Natural killer cell (primary cell): ENCODE measurements around the gene HPGDS. TPM values are rescaled to one million over a fixed set of nuclear protein-coding genes. Genes with fewer than 3 reads are reported as not detected.

Experiments
- ATAC-seq, 3 donors: fragments of 150-1000 bp in 2 of 3; fragments of 200-7000 bp in 1 of 3; cut with Tn5 transposase; 1 replicate in 1 of 3; 2 replicates in 2 of 3; pipeline ENCODE4 v1.10.0; 2021; ENCODE audit warnings: mild to moderate bottlenecking in 2 of 3, moderate library complexity in 2 of 3
- DNase-seq, 2 donors: peaks; one replicate each; pipeline versions ENCODE4 v3.0.0 to v3.0.0-alpha.2; 2013 to 2021; ENCODE audit warnings: mixed read lengths in 1 of 2
- H3K27ac ChIP-seq: one replicate; pipeline ENCODE4 v1.5.1; 2013; ENCODE audit warnings: mild to moderate bottlenecking, low read length
- H3K27me3 ChIP-seq: one replicate; pipeline ENCODE4 v1.6.1; 2013; ENCODE audit warnings: low read length; ENCODE audit not compliant: control insufficient read depth, insufficient read depth
- H3K36me3 ChIP-seq: one replicate; pipeline ENCODE4 v1.6.1; 2013; ENCODE audit warnings: low read length; ENCODE audit not compliant: control insufficient read depth, insufficient read depth
- H3K4me1 ChIP-seq: one replicate; pipeline ENCODE4 v1.6.1; 2013; ENCODE audit warnings: low read length; ENCODE audit not compliant: control insufficient read depth, insufficient read depth
- H3K4me3 ChIP-seq: one replicate; pipeline ENCODE4 v1.5.1; 2013; ENCODE audit warnings: low read length
- H3K9me3 ChIP-seq: one replicate; pipeline ENCODE4 v1.6.1; 2013; ENCODE audit warnings: low read length; ENCODE audit not compliant: control insufficient read depth, insufficient read depth
- H3K27ac Mint-ChIP-seq, 2 donors: one replicate each; pipeline ENCODE4 v1.8.0; 2022; ENCODE audit warnings: mild to moderate bottlenecking in 2 of 2, mixed read lengths in 2 of 2, moderate library complexity in 1 of 2
- H3K27me3 Mint-ChIP-seq, 2 donors: one replicate each; pipeline ENCODE4 v1.8.0; 2022; ENCODE audit warnings: low read depth in 2 of 2, mixed read lengths in 2 of 2
- H3K36me3 Mint-ChIP-seq: one replicate; pipeline ENCODE4 v1.8.0; 2022; ENCODE audit warnings: mixed read lengths
- H3K4me1 Mint-ChIP-seq, 2 donors: one replicate each; pipeline ENCODE4 v1.8.0; 2022; ENCODE audit warnings: mixed read lengths in 2 of 2
- H3K4me3 Mint-ChIP-seq: one replicate; pipeline ENCODE4 v1.8.0; 2022; ENCODE audit warnings: mild to moderate bottlenecking, moderate library complexity, mixed read lengths
- H3K9me3 Mint-ChIP-seq, 2 donors: one replicate each; pipeline ENCODE4 v1.8.0; 2022; ENCODE audit warnings: mixed read lengths in 2 of 2
- CTCF ChIP-seq: fragments of 200-600 bp; IDR thresholded peaks from one replicate; pipeline ENCODE4 v1.8.0; 2022; ENCODE audit warnings: antibody characterized with exemption
- WGBS: methylation state at CpG from one replicate; pipeline ENCODE4 v1.1.7; 2013; ENCODE audit warnings: missing lambda C conversion rate; ENCODE audit not compliant: insufficient coverage; 5-methylcytosine and 5-hydroxymethylcytosine counted together
- intact Hi-C: fragments of 100-400 bp; cut with micrococcal nuclease; formaldehyde crosslinking; loops from one replicate; pipeline ENCODE4 v1.14.2; 2022
- total RNA-seq, 4 donors: library from RNA; stranded (reverse); fragments of 120-200 nt in 1 of 4; gene quantifications; one replicate each; pipeline versions ENCODE4 v1.2.3 to v1.2.4, GENCODE V29; 2013 to 2022

The HPGDS gene
- total RNA-seq, 3 donors from 2014 or later (not counting 1 experiment from before 2014, with no cell fraction given): 0.36 to 4.3 TPM; not detected in 1

GRCh38 chr4:94364527-94364926 is 21.9 kb upstream of the HPGDS start:
- no peak overlapping the region for H3K4me3 ChIP-seq
- Mint-ChIP-seq H3K4me3 (no peak overlapping the region), H3K36me3 (no peaks in the 10 kb centered on the region), H3K9me3 (peaks cover 0 to 2% of the 10 kb centered on the region in 2 donors), H3K4me1 (no peaks in the 10 kb centered on the region), H3K27ac (no peak overlapping the region), H3K27me3 (peaks cover 8 to 10% of the 10 kb centered on the region in 2 donors)
- no peaks in the 10 kb centered on the region for H3K9me3 ChIP-seq
- intact Hi-C loops: no loop called here
- 100% methylated on average over 1 of the region's 4 CpGs for WGBS
- H3K4me1 ChIP-seq: no peaks in the 10 kb centered on the region
- DNase-seq (no peak), ATAC-seq (no peak)
- TF ChIP-seq CTCF: no peak
- H3K27me3 ChIP-seq: no peaks in the 10 kb centered on the region
- no peak overlapping the region for H3K27ac ChIP-seq
- no peaks in the 10 kb centered on the region for H3K36me3 ChIP-seq

DNA sequence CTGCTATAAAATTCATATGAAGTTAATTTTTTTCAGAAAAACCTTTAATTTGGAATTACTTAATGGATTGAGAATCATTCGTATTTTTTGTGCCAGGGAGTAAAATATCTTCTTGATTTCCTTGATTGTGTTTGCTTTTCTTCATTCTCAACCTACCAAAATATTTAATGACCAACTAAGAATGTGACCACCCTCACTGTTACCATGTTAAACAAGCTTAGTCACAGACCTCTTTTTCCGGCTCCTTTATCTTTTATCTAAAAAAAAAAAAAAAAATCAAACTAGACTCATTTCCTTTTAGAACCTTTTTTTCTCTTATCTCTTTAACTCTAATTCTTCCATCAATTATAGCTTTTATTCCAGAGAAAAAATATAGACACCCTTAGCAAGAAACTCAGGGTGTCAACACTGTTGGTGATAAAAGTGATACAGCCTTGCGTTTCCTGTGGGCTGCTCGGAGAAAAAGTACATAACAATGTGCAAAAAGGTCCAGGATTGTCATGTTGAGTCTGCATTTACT is 20.6 kb upstream of the HPGDS start:
- intact Hi-C loops: no loop called here
- no peaks in the 10 kb centered on the region for H3K4me1 Mint-ChIP-seq
- no peak for DNase-seq
- ATAC-seq: no peak
- peaks cover 0 to 10% of the 10 kb centered on the region in 2 donors for H3K27me3 Mint-ChIP-seq
- no peak overlapping the region for H3K4me3 ChIP-seq
- H3K27me3 ChIP-seq: no peaks in the 10 kb centered on the region
- H3K4me3 Mint-ChIP-seq: no peak overlapping the region
- no peaks in the 10 kb centered on the region for H3K36me3 Mint-ChIP-seq
- no peak overlapping the region for H3K27ac ChIP-seq
- TF ChIP-seq CTCF: no peak
- H3K4me1 ChIP-seq: no peaks in the 10 kb centered on the region
- H3K9me3 ChIP-seq: no peaks in the 10 kb centered on the region
- peaks cover 0 to 2% of the 10 kb centered on the region in 2 donors for H3K9me3 Mint-ChIP-seq
- H3K36me3 ChIP-seq: no peaks in the 10 kb centered on the region
- 87% methylated on average over 3 of the region's 4 CpGs for WGBS
- no peak overlapping the region for H3K27ac Mint-ChIP-seq

GRCh38 chr4:94359838-94360237 is 17.2 kb upstream of the HPGDS start:
- Mint-ChIP-seq H3K36me3 (no peaks in the 10 kb centered on the region), H3K9me3 (peaks cover 0 to 2% of the 10 kb centered on the region in 2 donors), H3K27ac (no peak overlapping the region), H3K4me1 (no peaks in the 10 kb centered on the region), H3K4me3 (no peak overlapping the region), H3K27me3 (peaks cover 0 to 8% of the 10 kb centered on the region in 2 donors)
- no peak for TF ChIP-seq CTCF
- H3K27ac ChIP-seq: no peak overlapping the region
- no peaks in the 10 kb centered on the region for H3K4me1 ChIP-seq
- no peaks in the 10 kb centered on the region for H3K36me3 ChIP-seq
- no peaks in the 10 kb centered on the region for H3K27me3 ChIP-seq
- H3K9me3 ChIP-seq: no peaks in the 10 kb centered on the region
- intact Hi-C loops: no loop called here
- no peak overlapping the region for H3K4me3 ChIP-seq
- DNase-seq (no peak), ATAC-seq (no peak)
- WGBS: 81% methylated on average over 4 of the region's 4 CpGs

DNA sequence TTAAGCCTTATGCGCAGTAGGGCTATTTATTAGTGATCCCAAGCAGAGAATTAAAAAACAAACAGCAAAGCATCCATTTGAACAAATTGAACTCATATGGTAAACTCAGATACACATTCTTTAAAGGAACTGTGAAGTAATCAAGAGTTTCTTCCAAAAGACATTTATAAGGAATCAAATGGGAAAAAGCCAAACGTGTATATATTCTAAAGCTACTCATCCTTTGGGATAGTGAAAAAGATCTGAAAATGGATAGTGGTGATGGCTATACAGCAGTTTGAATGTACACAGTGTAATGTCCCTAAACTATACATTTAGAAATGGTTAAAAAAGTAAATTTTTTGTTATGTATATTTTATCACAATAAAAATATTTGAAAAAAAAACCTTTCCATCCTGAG is 16.6 kb upstream of the HPGDS start:
- ATAC-seq (no peak), DNase-seq (no peak)
- no peak overlapping the region for H3K27ac Mint-ChIP-seq
- H3K9me3 Mint-ChIP-seq: peaks cover 0 to 2% of the 10 kb centered on the region in 2 donors
- Histone ChIP-seq H3K4me1 (no peaks in the 10 kb centered on the region), H3K36me3 (no peaks in the 10 kb centered on the region), H3K9me3 (no peaks in the 10 kb centered on the region), H3K27me3 (no peaks in the 10 kb centered on the region), H3K27ac (no peak overlapping the region), H3K4me3 (no peak overlapping the region)
- no peak for TF ChIP-seq CTCF
- H3K27me3 Mint-ChIP-seq: peaks cover 5 to 8% of the 10 kb centered on the region in 2 donors
- H3K4me3 Mint-ChIP-seq: no peak overlapping the region
- H3K36me3 Mint-ChIP-seq: no peaks in the 10 kb centered on the region
- H3K4me1 Mint-ChIP-seq: no peaks in the 10 kb centered on the region
- 93% methylated on average over 1 of the region's 2 CpGs for WGBS
- intact Hi-C loops: no loop called here
